ENCODE measurements around the gene UBL7. TPM values are rescaled to one million over a fixed set of nuclear protein-coding genes. Genes with fewer than 3 reads are reported as not detected.

Gene UBL7
- total and polyA plus RNA-seq, 2 donors (not counting 1 experiment from before 2014, with no cell fraction given): 44.4 to 73.9 TPM

- Mint-ChIP-seq H3K9me3 (ENCODE audit: insufficient read depth) (no peaks in the 10 kb centered on the region), H3K4me3 (no peak overlapping the region), H3K27ac (no peak overlapping the region), H3K4me1 (no peaks in the 10 kb centered on the region), H3K27me3 (no peaks in the 10 kb centered on the region)
- Histone ChIP-seq H3K9ac (ENCODE audit: low read length) (no peak overlapping the region), H4K20me1 (ENCODE audit: control insufficient read depth, insufficient read depth, low read length, poor library complexity, severe bottlenecking) (no peaks in the 10 kb centered on the region), H3K9me3 (ENCODE audit: control extremely low read depth in 1 of 3, control insufficient read depth in 2 of 3, insufficient read depth in 1 of 3, low read length in 2 of 3) (no peaks in the 10 kb centered on the region), H3K27ac (ENCODE audit: low read length in 2 of 2) (no peak overlapping the region), H3K79me2 (ENCODE audit: control insufficient read depth, insufficient read depth, low read length) (no peaks in the 10 kb centered on the region), H2AFZ (ENCODE audit: insufficient read depth, low read depth, low read length, poor library complexity, severe bottlenecking) (no peak overlapping the region), H3K4me3 (ENCODE audit: control extremely low read depth in 1 of 5, extremely low read depth in 1 of 5, insufficient read depth in 1 of 5, low read depth in 2 of 5, low read length in 4 of 5) (no peak overlapping the region), H3K36me3 (replicated peaks in 1 of 2; ENCODE audit: control extremely low read depth in 1 of 2, control insufficient read depth in 1 of 2, extremely low read depth in 1 of 2, insufficient read depth in 2 of 2, low read length in 1 of 2) (no peaks in the 10 kb centered on the region), H3K27me3 (replicated peaks in 1 of 4; ENCODE audit: control extremely low read depth in 1 of 4, control insufficient read depth in 3 of 4, insufficient read depth in 4 of 4, low read length in 3 of 4) (no peaks in the 10 kb centered on the region), H3K4me1 (ENCODE audit: control insufficient read depth in 2 of 2, insufficient read depth in 2 of 2, low read length in 2 of 2) (no peaks in the 10 kb centered on the region), H3K4me2 (replicated peaks; ENCODE audit: low read depth, low read length, poor library complexity, severe bottlenecking) (no peak overlapping the region)
- ATAC-seq (ENCODE audit: low read depth) (no peak), DNase-seq (no peak)
- ChIA-PET POLR2A (no interaction called here), CTCF (no interaction called here)
- WGBS (ENCODE audit: insufficient coverage): no CpG with 5 or more reads among the region's 3 CpGs
- TF ChIP-seq CTCF (IDR thresholded peaks at IDR 0.05) (no peak), EZH2 (IDR thresholded peaks at IDR 0.05; ENCODE audit: borderline replicate concordance, insufficient read depth, low read depth, low read length, poor library complexity, severe bottlenecking) (no peak)
- intact Hi-C loops (cut with micrococcal nuclease): no loop called here
Measured at GRCh38 chr15:74496648-74497047, 35.7 kb upstream of the UBL7 start.

- ChIA-PET CTCF (interaction anchor here (1.0 to 4.4 kb wide), 11 partner anchors 13 to 137 kb away, joined by 3 to 44 read pairs (median 10); partner anchors contain the start of gene UBL7), POLR2A (no interaction called here)
- no CpG with 5 or more reads among the region's 1 CpG for WGBS (ENCODE audit: insufficient coverage)
- peak overlapping the region; percentile 63 for H2AFZ ChIP-seq (ENCODE audit: insufficient read depth, low read depth, low read length, poor library complexity, severe bottlenecking)
- no peaks in the 10 kb centered on the region for H3K9me3 ChIP-seq (ENCODE audit: control extremely low read depth in 1 of 3, control insufficient read depth in 2 of 3, insufficient read depth in 1 of 3, low read length in 2 of 3)
- peaks cover 10% of the 10 kb centered on the region in 2 donors for H3K4me1 ChIP-seq (ENCODE audit: control insufficient read depth in 2 of 2, insufficient read depth in 2 of 2, low read length in 2 of 2)
- H3K4me2 ChIP-seq (replicated peaks; ENCODE audit: low read depth, low read length, poor library complexity, severe bottlenecking): peak overlapping the region; percentile 42
- no peaks in the 10 kb centered on the region for H3K79me2 ChIP-seq (ENCODE audit: control insufficient read depth, insufficient read depth, low read length)
- H3K9ac ChIP-seq (ENCODE audit: low read length): no peak overlapping the region
- DNase-seq: no peak
- H4K20me1 ChIP-seq (ENCODE audit: control insufficient read depth, insufficient read depth, low read length, poor library complexity, severe bottlenecking): no peaks in the 10 kb centered on the region
- Mint-ChIP-seq H3K9me3 (ENCODE audit: insufficient read depth) (no peaks in the 10 kb centered on the region), H3K4me1 (peaks cover 11% of the 10 kb centered on the region), H3K27me3 (no peaks in the 10 kb centered on the region), H3K27ac (no peak overlapping the region), H3K4me3 (peak overlapping the region; percentile 13)
- H3K4me3 ChIP-seq (ENCODE audit: control extremely low read depth in 1 of 5, extremely low read depth in 1 of 5, insufficient read depth in 1 of 5, low read depth in 2 of 5, low read length in 4 of 5): no peak overlapping the region
- TF ChIP-seq CTCF (IDR thresholded peaks at IDR 0.05) (no peak), EZH2 (IDR thresholded peaks at IDR 0.05; ENCODE audit: borderline replicate concordance, insufficient read depth, low read depth, low read length, poor library complexity, severe bottlenecking) (no peak)
- peaks cover 0 to 5% of the 10 kb centered on the region in 2 experiments for H3K36me3 ChIP-seq (replicated peaks in 1 of 2; ENCODE audit: control extremely low read depth in 1 of 2, control insufficient read depth in 1 of 2, extremely low read depth in 1 of 2, insufficient read depth in 2 of 2, low read length in 1 of 2)
- H3K27me3 ChIP-seq (replicated peaks in 1 of 4; ENCODE audit: control extremely low read depth in 1 of 4, control insufficient read depth in 3 of 4, insufficient read depth in 4 of 4, low read length in 3 of 4): no peaks in the 10 kb centered on the region
- no peak for ATAC-seq (ENCODE audit: low read depth)
- intact Hi-C loops (cut with micrococcal nuclease): loop anchor here (1.0 to 5.0 kb wide), 2 partner anchors 52 kb away; partner anchors contain the start of gene ARID3B
- no peak overlapping the region for H3K27ac ChIP-seq (ENCODE audit: low read length in 2 of 2)
Measured at GRCh38 chr15:74490339-74490689, 29.4 kb upstream of the UBL7 start.

Data from B cell (primary cell).